H9 (cell line): ENCODE results near the gene LDLRAD4. TPM values are rescaled to one million over a fixed set of nuclear protein-coding genes. Genes with fewer than 3 reads are reported as not detected.

Source experiments
- DNase-seq: peaks from one replicate; pipeline ENCODE4 v3.0.0-alpha.2; 2017
- H2AFZ ChIP-seq: one replicate; pipeline ENCODE4 v1.6.1; 2013; ENCODE audit warnings: mild to moderate bottlenecking, low read length, control low read depth, moderate library complexity
- H2AK5ac ChIP-seq: 2 replicates; pipeline ENCODE4 v1.6.1; 2013; ENCODE audit warnings: low read length, control low read depth, mixed read lengths; ENCODE audit not compliant: insufficient read length
- H2BK120ac ChIP-seq: one replicate; pipeline ENCODE4 v1.6.1; 2013; ENCODE audit warnings: low read depth, mild to moderate bottlenecking, low read length, control low read depth, inconsistent platforms; ENCODE audit not compliant: poor library complexity, severe bottlenecking
- H2BK12ac ChIP-seq: 2 replicates; pipeline ENCODE4 v1.6.1; 2013; ENCODE audit warnings: low read length, control low read depth, mixed read lengths, low read depth; ENCODE audit not compliant: insufficient read length
- H2BK15ac ChIP-seq: 2 replicates; pipeline ENCODE4 v1.6.1; 2013; ENCODE audit warnings: low read depth, low read length, control low read depth
- H2BK20ac ChIP-seq: one replicate; pipeline ENCODE4 v1.6.1; 2013; ENCODE audit warnings: low read depth, mild to moderate bottlenecking, low read length, control low read depth, inconsistent platforms; ENCODE audit not compliant: poor library complexity, severe bottlenecking
- H2BK5ac ChIP-seq: 2 replicates; pipeline ENCODE4 v1.6.1; 2013; ENCODE audit warnings: low read length, control low read depth, mixed read lengths; ENCODE audit not compliant: insufficient read length
- H3K14ac ChIP-seq: 2 replicates; pipeline ENCODE4 v1.6.1; 2013; ENCODE audit warnings: low read length, control low read depth; ENCODE audit not compliant: insufficient read depth
- H3K18ac ChIP-seq: 2 replicates; pipeline ENCODE4 v1.6.1; 2013; ENCODE audit warnings: low read depth, mild to moderate bottlenecking, mixed read lengths, low read length, control low read depth; ENCODE audit not compliant: insufficient read length
- H3K23ac ChIP-seq: 2 replicates; pipeline ENCODE4 v1.6.1; 2013; ENCODE audit warnings: low read length, control low read depth, mixed read lengths, low read depth; ENCODE audit not compliant: insufficient read length
- H3K23me2 ChIP-seq: 2 replicates; pipeline ENCODE4 v1.6.1; 2013; ENCODE audit warnings: low read depth, mild to moderate bottlenecking, mixed read lengths, low read length, control low read depth; ENCODE audit not compliant: insufficient read length, poor library complexity, severe bottlenecking
- H3K27ac ChIP-seq: 2 replicates; pipeline ENCODE4 v1.5.1; 2013; ENCODE audit warnings: low read length, control low read depth, mixed read lengths, low read depth; ENCODE audit not compliant: insufficient read length
- H3K27me3 ChIP-seq: 2 replicates; pipeline ENCODE4 v1.6.1; 2013; ENCODE audit warnings: low read length, control low read depth, inconsistent platforms; ENCODE audit not compliant: insufficient read depth
- H3K4ac ChIP-seq: 2 replicates; pipeline ENCODE4 v1.6.1; 2013; ENCODE audit warnings: low read depth, mild to moderate bottlenecking, control low read depth, inconsistent platforms, low read length, moderate library complexity
- H3K4me1 ChIP-seq: 2 replicates; pipeline ENCODE4 v1.6.1; 2013; ENCODE audit warnings: low read length, control low read depth, inconsistent platforms; ENCODE audit not compliant: insufficient read depth
- H3K4me2 ChIP-seq: 2 replicates; pipeline ENCODE4 v1.6.1; 2013; ENCODE audit warnings: low read length, control low read depth, mixed read lengths; ENCODE audit not compliant: insufficient read length, insufficient read depth
- H3K56ac ChIP-seq: 2 replicates; pipeline ENCODE4 v1.6.1; 2013; ENCODE audit warnings: low read depth, mild to moderate bottlenecking, mixed read lengths, low read length, control low read depth; ENCODE audit not compliant: insufficient read length
- H3K79me1 ChIP-seq: 2 replicates; pipeline ENCODE4 v1.6.1; 2013; ENCODE audit warnings: low read depth, mild to moderate bottlenecking, moderate library complexity, low read length, control low read depth, inconsistent platforms; ENCODE audit not compliant: insufficient read depth, poor library complexity, severe bottlenecking
- H3K79me2 ChIP-seq: 2 replicates; pipeline ENCODE4 v1.6.1; 2013; ENCODE audit warnings: low read length, control low read depth, inconsistent platforms; ENCODE audit not compliant: insufficient read depth
- H3K9ac ChIP-seq: 2 replicates; pipeline ENCODE4 v1.6.1; 2013; ENCODE audit warnings: low read length, control low read depth, mixed read lengths; ENCODE audit not compliant: insufficient read length; ENCODE audit errors: extremely low read depth
- H3K9me3 ChIP-seq: one replicate; pipeline ENCODE4 v1.6.1; 2013; ENCODE audit warnings: low read depth, low read length, inconsistent platforms; ENCODE audit not compliant: control insufficient read depth
- H3T11ph ChIP-seq: one replicate; pipeline ENCODE4 v1.6.1; 2013; ENCODE audit warnings: mild to moderate bottlenecking, low read length, control low read depth, inconsistent platforms
- H4K20me1 ChIP-seq: one replicate; pipeline ENCODE4 v1.6.1; 2013; ENCODE audit not compliant: control insufficient read depth, insufficient read length, insufficient read depth
- H4K5ac ChIP-seq: 2 replicates; pipeline ENCODE4 v1.6.1; 2013; ENCODE audit warnings: low read depth, mild to moderate bottlenecking, mixed read lengths, low read length, control low read depth; ENCODE audit not compliant: insufficient read length
- H4K8ac ChIP-seq: replicated peaks from 2 replicates; pipeline ENCODE4 v1.6.1; 2013; ENCODE audit warnings: low read length, control low read depth, mixed read lengths, low read depth; ENCODE audit not compliant: insufficient read length
- H4K91ac ChIP-seq: 2 replicates; pipeline ENCODE4 v1.6.1; 2013; ENCODE audit warnings: low read depth, mild to moderate bottlenecking, moderate library complexity, mixed read lengths, low read length, control low read depth; ENCODE audit not compliant: insufficient read length
- H3K27ac Mint-ChIP-seq, 3 experiments: 2 replicates in 2 of 3; 3 replicates in 1 of 3; pipeline ENCODE4 v1.8.0; 2020 to 2021; ENCODE audit warnings: mixed read lengths in 3 of 3, mild to moderate bottlenecking in 1 of 3, moderate library complexity in 1 of 3
- H3K27me3 Mint-ChIP-seq: 2 replicates; pipeline ENCODE4 v1.8.0; 2021; ENCODE audit warnings: low read depth, mild to moderate bottlenecking, moderate library complexity, mixed read lengths
- H3K36me3 Mint-ChIP-seq, 3 experiments: 2 replicates in 2 of 3; 3 replicates in 1 of 3; pipeline ENCODE4 v1.8.0; 2020 to 2021; ENCODE audit warnings: low read depth in 3 of 3, mixed read lengths in 3 of 3; ENCODE audit not compliant: insufficient read depth in 1 of 3
- H3K4me1 Mint-ChIP-seq, 2 experiments: 2 replicates each; pipeline ENCODE4 v1.8.0; 2020; ENCODE audit warnings: mixed read lengths in 2 of 2
- H3K4me3 Mint-ChIP-seq, 2 experiments: 2 replicates in 1 of 2; 3 replicates in 1 of 2; pipeline ENCODE4 v1.8.0; 2020 to 2021; ENCODE audit warnings: mild to moderate bottlenecking in 2 of 2, mixed read lengths in 2 of 2, moderate library complexity in 1 of 2
- H3K9me3 Mint-ChIP-seq, 2 experiments: 2 replicates in 1 of 2; 3 replicates in 1 of 2; pipeline ENCODE4 v1.8.0; 2020; ENCODE audit warnings: mild to moderate bottlenecking in 2 of 2, mixed read lengths in 2 of 2, moderate library complexity in 1 of 2
- WGBS: extraction: QIAGEN DNeasy Blood & Tissue Kit; methylation state at CpG from one replicate; pipeline ENCODE4 v1.1.7; 2013; ENCODE audit warnings: missing lambda C conversion rate, low lambda C conversion rate, mixed read lengths; ENCODE audit not compliant: insufficient read length; ENCODE audit errors: extremely low coverage; 5-methylcytosine and 5-hydroxymethylcytosine counted together
- total RNA-seq: library from RNA; stranded (reverse); gene quantifications from 2 replicates; pipeline ENCODE4 v1.2.1, GENCODE V29; 2021
- TF ChIP-seq, protein P1 (sequence below): fragments of 200-600 bp; sonication (generic); conservative IDR thresholded peaks from 3 replicates; pipeline ENCODE4 v1.8.0; 2021; ENCODE audit warnings: antibody characterized with exemption, mild to moderate bottlenecking

The LDLRAD4 gene
- total RNA-seq, 1 experiment from 2014 or later, result 3.9 TPM

DNA sequence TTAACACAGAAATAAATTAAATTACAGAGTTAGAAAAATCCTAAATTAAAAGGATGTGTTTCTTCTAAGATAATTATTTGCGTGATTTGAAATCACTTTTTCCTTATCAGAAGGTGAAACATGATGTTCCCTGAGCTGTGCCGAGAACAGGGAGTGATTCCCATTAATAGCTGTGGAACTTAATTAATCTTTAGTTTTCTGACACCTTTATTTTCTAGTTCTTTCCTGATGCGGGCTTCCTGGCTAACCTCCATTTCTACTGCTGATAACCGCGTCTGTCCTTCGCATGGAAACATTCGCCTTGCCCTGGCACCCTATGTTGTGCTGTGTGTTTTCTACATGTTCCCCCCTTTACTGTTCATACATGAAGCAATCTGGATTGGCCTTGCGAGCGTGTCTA lies 334.9 kb downstream of the LDLRAD4 start:
- Mint-ChIP-seq H3K27me3 (no peaks in the 10 kb centered on the region; the same call in 1 of the 2 replicates), H3K9me3 (no peaks in the 10 kb centered on the region), H3K4me3 (no peak overlapping the region; a peak in 1 of 5 replicates), H3K36me3 (no peaks in the 10 kb centered on the region), H3K4me1 (peaks cover 2% of the 10 kb centered on the region in 2 experiments; a peak in 2 of 4 replicates), H3K27ac (no peak overlapping the region)
- Histone ChIP-seq H3K18ac (no peak overlapping the region), H4K5ac (no peak overlapping the region), H3K79me1 (no peaks in the 10 kb centered on the region), H3K27me3 (no peaks in the 10 kb centered on the region), H3K4ac (no peak overlapping the region), H3K27ac (no peak overlapping the region), H2BK12ac (no peak overlapping the region), H3K4me2 (no peak overlapping the region), H3T11ph (no peak overlapping the region), H3K9ac (no peak overlapping the region), H2BK5ac (no peak overlapping the region), H4K8ac (no peak overlapping the region), H2BK15ac (no peak overlapping the region), H4K91ac (no peak overlapping the region), H3K79me2 (no peaks in the 10 kb centered on the region), H4K20me1 (no peaks in the 10 kb centered on the region), H2BK120ac (no peak overlapping the region), H2AFZ (no peak overlapping the region), H3K23me2 (no peaks in the 10 kb centered on the region), H2AK5ac (no peak overlapping the region), H3K14ac (no peak overlapping the region), H3K56ac (no peak overlapping the region), H2BK20ac (no peak overlapping the region), H3K4me1 (no peaks in the 10 kb centered on the region), H3K9me3 (no peaks in the 10 kb centered on the region), H3K23ac (no peak overlapping the region)
- TF ChIP-seq, protein P1, sequence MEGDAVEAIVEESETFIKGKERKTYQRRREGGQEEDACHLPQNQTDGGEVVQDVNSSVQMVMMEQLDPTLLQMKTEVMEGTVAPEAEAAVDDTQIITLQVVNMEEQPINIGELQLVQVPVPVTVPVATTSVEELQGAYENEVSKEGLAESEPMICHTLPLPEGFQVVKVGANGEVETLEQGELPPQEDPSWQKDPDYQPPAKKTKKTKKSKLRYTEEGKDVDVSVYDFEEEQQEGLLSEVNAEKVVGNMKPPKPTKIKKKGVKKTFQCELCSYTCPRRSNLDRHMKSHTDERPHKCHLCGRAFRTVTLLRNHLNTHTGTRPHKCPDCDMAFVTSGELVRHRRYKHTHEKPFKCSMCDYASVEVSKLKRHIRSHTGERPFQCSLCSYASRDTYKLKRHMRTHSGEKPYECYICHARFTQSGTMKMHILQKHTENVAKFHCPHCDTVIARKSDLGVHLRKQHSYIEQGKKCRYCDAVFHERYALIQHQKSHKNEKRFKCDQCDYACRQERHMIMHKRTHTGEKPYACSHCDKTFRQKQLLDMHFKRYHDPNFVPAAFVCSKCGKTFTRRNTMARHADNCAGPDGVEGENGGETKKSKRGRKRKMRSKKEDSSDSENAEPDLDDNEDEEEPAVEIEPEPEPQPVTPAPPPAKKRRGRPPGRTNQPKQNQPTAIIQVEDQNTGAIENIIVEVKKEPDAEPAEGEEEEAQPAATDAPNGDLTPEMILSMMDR, result no peak
- WGBS, result no CpG with 5 or more reads among the region's 9 CpGs
- DNase-seq, result no peak
